HepG2 (cell line): Measurements from ENCODE around the gene PPP3R1. TPM values are rescaled to one million over a fixed set of nuclear protein-coding genes. Genes with fewer than 3 reads are reported as not detected.

Experiments used
- ATAC-seq: fragments of 200-7000 bp; cut with Tn5 transposase; 3 replicates; pipeline ENCODE4 v1.9.1; 2020; ENCODE audit warnings: mild to moderate bottlenecking, moderate library complexity
- BruUV-seq: library from RNA; stranded (reverse); fragments of 400-500 nt; replicated peaks from 2 replicates; lab custom pipeline; 2021; lab: Mats Ljungman, UMichigan
- CTCF ChIA-PET: fragments of 300-600 bp; formaldehyde crosslinking; extraction: SDS; loops from one replicate; lab custom pipeline; 2021; ENCODE audit warnings: low total read pairs, inconsistent platforms, low intra/inter-chr PET ratio; lab: Yijun Ruan, JAX
- POLR2A ChIA-PET: fragments of 350-600 bp; sonication (Branson Sonifier 250); formaldehyde crosslinking; loops from one replicate; lab custom pipeline; 2020; ENCODE audit warnings: antibody characterized with exemption, inconsistent platforms; lab: Yijun Ruan, JAX
- DNase-seq: peaks from one replicate; pipeline ENCODE4 v3.0.0-alpha.2; 2015; ENCODE audit warnings: low spot score
- FAIRE-seq: peaks from 3 replicates; lab custom pipeline; 2011; peaks lifted over from hg19 to GRCh38; lab: Jason Lieb, UNC
- H2AFZ ChIP-seq: one replicate; pipeline ENCODE4 v1.6.1; 2011; ENCODE audit warnings: low read length, inconsistent platforms
- H3K27ac ChIP-seq: fragments of 300-600 bp; 3 replicates; pipeline ENCODE4 v1.8.0; 2011; ENCODE audit warnings: mixed run types, mild to moderate bottlenecking, mixed read lengths, low read length, inconsistent platforms; ENCODE audit not compliant: insufficient read depth; ENCODE audit errors: extremely low read length
- H3K27me3 ChIP-seq, 2 experiments: fragments of 200-600 bp in 1 of 2; 2 replicates in 1 of 2; 3 replicates in 1 of 2; pipeline versions ENCODE4 v1.6.0 to v1.8.0; 2011; ENCODE audit warnings: low read length in 2 of 2, mild to moderate bottlenecking in 2 of 2, moderate library complexity in 2 of 2, inconsistent platforms in 1 of 2; ENCODE audit not compliant: insufficient read depth in 2 of 2, control insufficient read depth in 1 of 2
- H3K36me3 ChIP-seq, 2 experiments: fragments of 200-600 bp in 1 of 2; replicated peaks in 1 of 2; 2 replicates in 1 of 2; 3 replicates in 1 of 2; pipeline versions ENCODE4 v1.5.1 to v1.8.0; 2011; ENCODE audit warnings: low read length in 2 of 2, inconsistent platforms in 1 of 2; ENCODE audit not compliant: insufficient read depth in 2 of 2, control insufficient read depth in 1 of 2
- H3K4me1 ChIP-seq: 2 replicates; pipeline ENCODE4 v1.5.1; 2012; ENCODE audit warnings: low read length, inconsistent platforms; ENCODE audit not compliant: insufficient read depth
- H3K4me2 ChIP-seq: 2 replicates; pipeline ENCODE4 v1.6.0; 2011; ENCODE audit warnings: low read depth, low read length, inconsistent platforms
- H3K4me3 ChIP-seq, 3 experiments: fragments of 200-600 bp in 1 of 3; sonication (generic), shearing (Covaris generic) in 1 of 3; replicated peaks in 1 of 3; 2 replicates each; pipeline ENCODE4 v1.5.1; 2011 to 2016; ENCODE audit warnings: low read length in 3 of 3, inconsistent platforms in 2 of 3, low read depth in 2 of 3, mild to moderate bottlenecking in 2 of 3, control low read depth in 1 of 3, mixed read lengths in 1 of 3; ENCODE audit not compliant: insufficient read depth in 1 of 3
- H3K79me2 ChIP-seq: one replicate; pipeline ENCODE4 v1.6.1; 2011; ENCODE audit warnings: low read length, inconsistent platforms; ENCODE audit not compliant: insufficient read depth
- H3K9ac ChIP-seq: 2 replicates; pipeline ENCODE4 v1.6.0; 2011; ENCODE audit warnings: mild to moderate bottlenecking, low read depth, low read length, inconsistent platforms; ENCODE audit not compliant: insufficient read depth
- H3K9me3 ChIP-seq: 2 replicates; pipeline ENCODE4 v1.5.1; 2012; ENCODE audit warnings: mild to moderate bottlenecking, low read length
- H4K20me1 ChIP-seq: 2 replicates; pipeline ENCODE4 v1.6.0; 2011; ENCODE audit warnings: inconsistent platforms, mild to moderate bottlenecking, low read length, moderate library complexity; ENCODE audit not compliant: insufficient read depth
- ATM ChIP-seq: fragments of 450-650 bp; IDR thresholded peaks from 2 replicates; pipeline ENCODE4 v1.7.1; 2017; ENCODE audit warnings: mild to moderate bottlenecking, borderline replicate concordance
- FOXO1 ChIP-seq: sonication (generic); formaldehyde crosslinking; IDR thresholded peaks from 2 replicates; pipeline ENCODE4 v1.4.0; 2020; ENCODE audit warnings: missing genetic modification reagents
- PAF1 ChIP-seq: IDR thresholded peaks from 2 replicates; pipeline ENCODE4 v1.6.1; 2016; ENCODE audit warnings: missing genetic modification reagents, missing compliant biosample characterization
- PPARG ChIP-seq: conservative IDR thresholded peaks from 2 replicates; pipeline ENCODE4 v1.6.1; 2016; ENCODE audit warnings: missing biosample characterization, missing genetic modification reagents
- SETDB1 ChIP-seq: sonication (generic); formaldehyde crosslinking; IDR thresholded peaks from 2 replicates; pipeline ENCODE4 v1.5.1; 2020; ENCODE audit warnings: missing genetic modification reagents, mild to moderate bottlenecking, borderline replicate concordance
- SRSF9 ChIP-seq: fragments of 200-400 bp; formaldehyde crosslinking; IDR thresholded peaks from 2 replicates; pipeline ENCODE4 v1.6.1; 2018; ENCODE audit warnings: borderline replicate concordance, mild to moderate bottlenecking, low read depth, low read length; ENCODE audit not compliant: insufficient read depth, poor library complexity, severe bottlenecking
- TOE1 ChIP-seq: sonication (generic); formaldehyde crosslinking; IDR thresholded peaks from 2 replicates; pipeline ENCODE4 v1.4.0; 2020; ENCODE audit warnings: mild to moderate bottlenecking, missing genetic modification reagents
- ZNF101 ChIP-seq: sonication (generic); formaldehyde crosslinking; IDR thresholded peaks from 2 replicates; pipeline ENCODE4 v1.4.0; 2020; ENCODE audit warnings: mild to moderate bottlenecking, low read depth, missing genetic modification reagents, borderline replicate concordance
- ZNF766 ChIP-seq: sonication (generic); formaldehyde crosslinking; IDR thresholded peaks from 2 replicates; pipeline ENCODE4 v1.5.0; 2020; ENCODE audit warnings: missing genetic modification reagents, borderline replicate concordance
- WGBS: methylation state at CpG from one replicate; pipeline ENCODE4 v1.1.6; 2017; ENCODE audit warnings: low lambda C conversion rate; 5-methylcytosine and 5-hydroxymethylcytosine counted together
- in situ Hi-C: cut with HindIII; loops from 2 replicates; pipeline ENCODE4 v1.10.0; 2017; ENCODE audit warnings: low pct_unique_long_range_greater_than_20kb; ENCODE audit not compliant: extremely low pct_ligation_motif_present
- intact Hi-C: fragments of 100-400 bp; cut with micrococcal nuclease; formaldehyde crosslinking; loops from one replicate; pipeline ENCODE4 v1.10.0; 2022; ENCODE audit not compliant: unreplicated experiment
- polyA plus RNA-seq, 8 experiments: library from polyadenylated mRNA; depleted of rRNA in 3 of 8; stranded (reverse) in 7 of 8; unstranded in 1 of 8; fragments of >200 nt; fragmentation: Illumina TruSeq in 4 of 8; extraction: Trizol in 4 of 8; gene quantifications; 2 replicates each; pipeline versions ENCODE4 v1.2.1 to v1.2.3, GENCODE V29; 2011 to 2016; ENCODE audit warnings: low read depth in 4 of 8, missing spikeins in 1 of 8, mixed read lengths in 1 of 8; ENCODE audit not compliant: insufficient read depth in 1 of 8
- total RNA-seq, 5 experiments: library from RNA; depleted of rRNA; stranded (reverse); fragments of >200 nt; fragmentation: Illumina TruSeq; extraction: Trizol; gene quantifications; 2 replicates each; pipeline ENCODE4 v1.2.3, GENCODE V29; 2016; ENCODE audit warnings: low read depth in 1 of 5
- TF ChIP-seq, protein P1 (sequence below): sonication (generic); formaldehyde crosslinking; IDR thresholded peaks from 2 replicates; pipeline ENCODE4 v1.8.0; 2022; ENCODE audit warnings: low read depth, missing genetic modification reagents
- TF ChIP-seq, protein P2 (sequence below): sonication (generic); formaldehyde crosslinking; IDR thresholded peaks from 2 replicates; pipeline ENCODE4 v1.5.0; 2020; ENCODE audit warnings: mild to moderate bottlenecking, missing genetic modification reagents
- TF ChIP-seq, protein P3 (sequence below): sonication (generic); formaldehyde crosslinking; IDR thresholded peaks from 2 replicates; pipeline ENCODE4 v1.8.0; 2022; ENCODE audit warnings: mild to moderate bottlenecking, missing genetic modification reagents, moderate library complexity
- TF ChIP-seq, protein P4 (sequence below): sonication (generic); formaldehyde crosslinking; conservative IDR thresholded peaks from 2 replicates; pipeline ENCODE4 v1.4.0; 2020; ENCODE audit warnings: missing genetic modification reagents

The PPP3R1 gene
- total and polyA plus RNA-seq, 2 of the 13 experiments (the other 11 are each of a cell fraction or from before 2014, with no cell fraction given) = 11.6 to 25.7 TPM

DNA sequence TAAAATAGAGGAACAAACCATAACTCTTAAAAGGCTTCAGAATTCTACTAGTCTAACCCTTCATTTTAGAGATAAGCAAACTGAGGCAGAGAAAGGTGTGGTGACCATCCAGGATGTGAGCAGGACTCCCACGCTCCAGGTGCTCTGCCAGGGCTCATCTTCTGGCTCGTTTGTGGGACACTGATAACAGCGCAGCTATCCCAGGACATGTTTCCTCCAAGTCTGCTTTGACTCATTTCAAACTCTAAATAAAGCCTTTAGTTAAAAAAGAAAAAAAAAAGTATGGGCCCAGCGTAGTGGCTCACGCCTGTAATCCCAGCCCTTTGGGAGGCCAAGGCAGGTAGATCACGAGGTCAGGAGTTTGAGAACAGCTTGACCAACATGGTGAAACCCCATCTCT is 39.0 kb upstream of the PPP3R1 start:
- WGBS = 30% methylated on average over 6 of the region's 6 CpGs
- no TSS peak for BruUV-seq
- intact Hi-C loops (loop anchor here (10.0 kb wide), 1 partner anchor 257 kb away; no protein-coding TSS in a partner anchor), in situ Hi-C loops (loop anchor here (5.0 kb wide), 1 partner anchor 169 kb away; no protein-coding TSS in a partner anchor)
- H3K27ac ChIP-seq = no peak overlapping the region
- H4K20me1 ChIP-seq = no peaks in the 10 kb centered on the region
- H3K9ac ChIP-seq = no peak overlapping the region
- no peaks in the 10 kb centered on the region for H3K36me3 ChIP-seq
- POLR2A ChIA-PET = no interaction called here
- no peak for DNase-seq
- H3K4me3 ChIP-seq = no peak overlapping the region
- H2AFZ ChIP-seq = no peak overlapping the region
- CTCF ChIA-PET = interaction anchor here (2.6 kb wide), 1 partner anchor 169 kb away, joined by 30 read pairs; no protein-coding TSS in a partner anchor
- FAIRE-seq = no peak
- no peaks in the 10 kb centered on the region for H3K79me2 ChIP-seq
- no peaks in the 10 kb centered on the region for H3K9me3 ChIP-seq
- peaks cover 0 to 8% of the 10 kb centered on the region in 2 experiments; a peak in 1 of 5 replicates for H3K27me3 ChIP-seq
- no peak for ATAC-seq
- H3K4me2 ChIP-seq = no peak overlapping the region
- no peaks in the 10 kb centered on the region for H3K4me1 ChIP-seq
- TF ChIP-seq, protein P1, sequence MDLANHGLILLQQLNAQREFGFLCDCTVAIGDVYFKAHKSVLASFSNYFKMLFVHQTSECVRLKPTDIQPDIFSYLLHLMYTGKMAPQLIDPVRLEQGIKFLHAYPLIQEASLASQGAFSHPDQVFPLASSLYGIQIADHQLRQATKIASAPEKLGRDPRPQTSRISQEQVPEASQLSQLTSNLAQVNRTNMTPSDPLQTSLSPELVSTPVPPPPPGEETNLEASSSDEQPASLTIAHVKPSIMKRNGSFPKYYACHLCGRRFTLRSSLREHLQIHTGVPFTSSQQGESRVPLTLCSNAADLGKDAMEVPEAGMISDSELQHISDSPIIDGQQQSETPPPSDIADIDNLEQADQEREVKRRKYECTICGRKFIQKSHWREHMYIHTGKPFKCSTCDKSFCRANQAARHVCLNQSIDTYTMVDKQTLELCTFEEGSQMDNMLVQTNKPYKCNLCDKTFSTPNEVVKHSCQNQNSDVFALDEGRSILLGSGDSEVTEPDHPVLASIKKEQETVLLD (CRISPR knock-in tag) = no peak
- TF ChIP-seq ZNF101 (CRISPR knock-in tag) = no peak
- no peak for TF ChIP-seq PAF1
- TF ChIP-seq SRSF9 = no peak
- TF ChIP-seq, protein P2, sequence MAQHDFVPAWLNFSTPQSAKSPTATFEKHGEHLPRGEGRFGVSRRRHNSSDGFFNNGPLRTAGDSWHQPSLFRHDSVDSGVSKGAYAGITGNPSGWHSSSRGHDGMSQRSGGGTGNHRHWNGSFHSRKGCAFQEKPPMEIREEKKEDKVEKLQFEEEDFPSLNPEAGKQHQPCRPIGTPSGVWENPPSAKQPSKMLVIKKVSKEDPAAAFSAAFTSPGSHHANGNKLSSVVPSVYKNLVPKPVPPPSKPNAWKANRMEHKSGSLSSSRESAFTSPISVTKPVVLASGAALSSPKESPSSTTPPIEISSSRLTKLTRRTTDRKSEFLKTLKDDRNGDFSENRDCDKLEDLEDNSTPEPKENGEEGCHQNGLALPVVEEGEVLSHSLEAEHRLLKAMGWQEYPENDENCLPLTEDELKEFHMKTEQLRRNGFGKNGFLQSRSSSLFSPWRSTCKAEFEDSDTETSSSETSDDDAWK = no peak
- no peak for TF ChIP-seq ZNF766 (CRISPR knock-in tag)
- TF ChIP-seq, protein P3, sequence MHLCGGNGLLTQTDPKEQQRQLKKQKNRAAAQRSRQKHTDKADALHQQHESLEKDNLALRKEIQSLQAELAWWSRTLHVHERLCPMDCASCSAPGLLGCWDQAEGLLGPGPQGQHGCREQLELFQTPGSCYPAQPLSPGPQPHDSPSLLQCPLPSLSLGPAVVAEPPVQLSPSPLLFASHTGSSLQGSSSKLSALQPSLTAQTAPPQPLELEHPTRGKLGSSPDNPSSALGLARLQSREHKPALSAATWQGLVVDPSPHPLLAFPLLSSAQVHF (CRISPR knock-in tag) = no peak
- no peak for TF ChIP-seq PPARG (CRISPR knock-in tag)
- TF ChIP-seq ATM = no peak
- TF ChIP-seq, protein P4, sequence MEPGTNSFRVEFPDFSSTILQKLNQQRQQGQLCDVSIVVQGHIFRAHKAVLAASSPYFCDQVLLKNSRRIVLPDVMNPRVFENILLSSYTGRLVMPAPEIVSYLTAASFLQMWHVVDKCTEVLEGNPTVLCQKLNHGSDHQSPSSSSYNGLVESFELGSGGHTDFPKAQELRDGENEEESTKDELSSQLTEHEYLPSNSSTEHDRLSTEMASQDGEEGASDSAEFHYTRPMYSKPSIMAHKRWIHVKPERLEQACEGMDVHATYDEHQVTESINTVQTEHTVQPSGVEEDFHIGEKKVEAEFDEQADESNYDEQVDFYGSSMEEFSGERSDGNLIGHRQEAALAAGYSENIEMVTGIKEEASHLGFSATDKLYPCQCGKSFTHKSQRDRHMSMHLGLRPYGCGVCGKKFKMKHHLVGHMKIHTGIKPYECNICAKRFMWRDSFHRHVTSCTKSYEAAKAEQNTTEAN = no peak
- no peak for TF ChIP-seq TOE1 (CRISPR knock-in tag)
- TF ChIP-seq SETDB1 (CRISPR knock-in tag) = no peak
- TF ChIP-seq FOXO1 (CRISPR knock-in tag) = no peak
